ENCODE measurements around the gene ATP2C2. TPM values are rescaled to one million over a fixed set of nuclear protein-coding genes. Genes with fewer than 3 reads are reported as not detected.

The ATP2C2 gene
- total RNA-seq, 1 experiment from 2014 or later, result 4.3 TPM

DNA sequence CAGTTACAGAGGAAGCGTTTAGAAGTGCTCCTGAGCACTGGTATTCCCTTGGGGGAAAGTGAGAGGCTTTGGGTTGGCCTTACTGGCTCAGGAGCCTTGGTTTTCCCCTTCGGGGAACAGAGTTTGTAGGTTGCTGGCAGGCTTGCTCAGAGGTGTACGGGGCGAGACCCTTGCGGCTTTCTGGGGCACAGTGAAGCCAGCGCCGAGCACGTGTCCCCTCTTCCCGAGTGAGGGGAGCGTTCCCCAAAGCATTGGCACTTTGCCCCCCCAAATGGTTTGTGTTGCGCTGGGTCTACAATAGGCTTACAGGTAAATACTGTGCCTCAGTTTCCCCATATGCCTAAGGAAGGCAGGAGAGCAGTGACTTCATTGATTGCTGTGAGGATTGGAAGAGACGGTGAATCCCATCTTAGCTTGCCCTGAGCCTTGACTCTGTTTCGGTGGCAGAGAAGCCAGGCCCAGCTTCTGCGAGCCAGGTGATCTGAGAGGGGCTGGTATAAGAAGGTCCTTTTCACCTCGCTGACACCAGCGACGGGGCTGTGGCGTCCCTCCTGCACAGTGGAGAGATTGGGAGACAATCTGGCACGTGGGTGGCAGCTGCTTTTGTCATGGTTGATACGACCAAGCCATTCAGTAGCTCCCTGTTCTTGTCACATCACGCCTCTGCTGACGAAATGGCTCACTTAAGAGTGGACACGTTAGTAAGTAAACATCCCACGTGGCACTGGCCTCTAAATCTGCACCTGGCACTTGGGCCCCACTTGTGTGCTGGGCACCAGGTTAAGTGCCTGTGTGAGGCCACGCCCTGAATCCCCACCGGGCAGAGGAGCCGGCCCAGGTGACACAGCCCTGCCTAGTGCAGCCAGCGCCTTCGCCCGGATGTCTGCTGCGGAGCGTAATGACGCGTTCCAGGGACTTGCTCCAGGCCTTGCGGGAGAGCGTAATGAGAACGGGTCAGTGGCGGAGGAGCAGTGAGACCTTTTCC is 81.1 kb downstream of the ATP2C2 start:
- no peaks in the 10 kb centered on the region for H3K27me3 Mint-ChIP-seq (ENCODE audit: low read depth)

More for the DNA sequence above, 81.1 kb downstream of the ATP2C2 start:
- no peaks in the 10 kb centered on the region for H3K36me3 Mint-ChIP-seq
- ATAC-seq, result peak; percentile 30; the same call in 1 of the 2 replicates
- TF ChIP-seq, protein P1, sequence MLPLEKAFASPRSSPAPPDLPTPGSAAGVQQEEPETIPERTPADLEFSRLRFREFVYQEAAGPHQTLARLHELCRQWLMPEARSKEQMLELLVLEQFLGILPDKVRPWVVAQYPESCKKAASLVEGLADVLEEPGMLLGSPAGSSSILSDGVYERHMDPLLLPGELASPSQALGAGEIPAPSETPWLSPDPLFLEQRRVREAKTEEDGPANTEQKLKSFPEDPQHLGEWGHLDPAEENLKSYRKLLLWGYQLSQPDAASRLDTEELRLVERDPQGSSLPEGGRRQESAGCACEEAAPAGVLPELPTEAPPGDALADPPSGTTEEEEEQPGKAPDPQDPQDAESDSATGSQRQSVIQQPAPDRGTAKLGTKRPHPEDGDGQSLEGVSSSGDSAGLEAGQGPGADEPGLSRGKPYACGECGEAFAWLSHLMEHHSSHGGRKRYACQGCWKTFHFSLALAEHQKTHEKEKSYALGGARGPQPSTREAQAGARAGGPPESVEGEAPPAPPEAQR (CRISPR knock-in tag; IDR thresholded peaks at IDR 0.05), result no peak
- TF ChIP-seq, protein P2, sequence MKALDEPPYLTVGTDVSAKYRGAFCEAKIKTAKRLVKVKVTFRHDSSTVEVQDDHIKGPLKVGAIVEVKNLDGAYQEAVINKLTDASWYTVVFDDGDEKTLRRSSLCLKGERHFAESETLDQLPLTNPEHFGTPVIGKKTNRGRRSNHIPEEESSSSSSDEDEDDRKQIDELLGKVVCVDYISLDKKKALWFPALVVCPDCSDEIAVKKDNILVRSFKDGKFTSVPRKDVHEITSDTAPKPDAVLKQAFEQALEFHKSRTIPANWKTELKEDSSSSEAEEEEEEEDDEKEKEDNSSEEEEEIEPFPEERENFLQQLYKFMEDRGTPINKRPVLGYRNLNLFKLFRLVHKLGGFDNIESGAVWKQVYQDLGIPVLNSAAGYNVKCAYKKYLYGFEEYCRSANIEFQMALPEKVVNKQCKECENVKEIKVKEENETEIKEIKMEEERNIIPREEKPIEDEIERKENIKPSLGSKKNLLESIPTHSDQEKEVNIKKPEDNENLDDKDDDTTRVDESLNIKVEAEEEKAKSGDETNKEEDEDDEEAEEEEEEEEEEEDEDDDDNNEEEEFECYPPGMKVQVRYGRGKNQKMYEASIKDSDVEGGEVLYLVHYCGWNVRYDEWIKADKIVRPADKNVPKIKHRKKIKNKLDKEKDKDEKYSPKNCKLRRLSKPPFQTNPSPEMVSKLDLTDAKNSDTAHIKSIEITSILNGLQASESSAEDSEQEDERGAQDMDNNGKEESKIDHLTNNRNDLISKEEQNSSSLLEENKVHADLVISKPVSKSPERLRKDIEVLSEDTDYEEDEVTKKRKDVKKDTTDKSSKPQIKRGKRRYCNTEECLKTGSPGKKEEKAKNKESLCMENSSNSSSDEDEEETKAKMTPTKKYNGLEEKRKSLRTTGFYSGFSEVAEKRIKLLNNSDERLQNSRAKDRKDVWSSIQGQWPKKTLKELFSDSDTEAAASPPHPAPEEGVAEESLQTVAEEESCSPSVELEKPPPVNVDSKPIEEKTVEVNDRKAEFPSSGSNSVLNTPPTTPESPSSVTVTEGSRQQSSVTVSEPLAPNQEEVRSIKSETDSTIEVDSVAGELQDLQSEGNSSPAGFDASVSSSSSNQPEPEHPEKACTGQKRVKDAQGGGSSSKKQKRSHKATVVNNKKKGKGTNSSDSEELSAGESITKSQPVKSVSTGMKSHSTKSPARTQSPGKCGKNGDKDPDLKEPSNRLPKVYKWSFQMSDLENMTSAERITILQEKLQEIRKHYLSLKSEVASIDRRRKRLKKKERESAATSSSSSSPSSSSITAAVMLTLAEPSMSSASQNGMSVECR (CRISPR knock-in tag; IDR thresholded peaks at IDR 0.05; ENCODE audit: borderline replicate concordance), result no peak
- TF ChIP-seq, protein P3, sequence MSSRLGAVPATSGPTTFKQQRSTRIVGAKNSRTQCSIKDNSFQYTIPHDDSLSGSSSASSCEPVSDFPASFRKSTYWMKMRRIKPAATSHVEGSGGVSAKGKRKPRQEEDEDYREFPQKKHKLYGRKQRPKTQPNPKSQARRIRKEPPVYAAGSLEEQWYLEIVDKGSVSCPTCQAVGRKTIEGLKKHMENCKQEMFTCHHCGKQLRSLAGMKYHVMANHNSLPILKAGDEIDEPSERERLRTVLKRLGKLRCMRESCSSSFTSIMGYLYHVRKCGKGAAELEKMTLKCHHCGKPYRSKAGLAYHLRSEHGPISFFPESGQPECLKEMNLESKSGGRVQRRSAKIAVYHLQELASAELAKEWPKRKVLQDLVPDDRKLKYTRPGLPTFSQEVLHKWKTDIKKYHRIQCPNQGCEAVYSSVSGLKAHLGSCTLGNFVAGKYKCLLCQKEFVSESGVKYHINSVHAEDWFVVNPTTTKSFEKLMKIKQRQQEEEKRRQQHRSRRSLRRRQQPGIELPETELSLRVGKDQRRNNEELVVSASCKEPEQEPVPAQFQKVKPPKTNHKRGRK (CRISPR knock-in tag; IDR thresholded peaks at IDR 0.05; ENCODE audit: borderline replicate concordance), result no peak
- TF ChIP-seq, protein P4, sequence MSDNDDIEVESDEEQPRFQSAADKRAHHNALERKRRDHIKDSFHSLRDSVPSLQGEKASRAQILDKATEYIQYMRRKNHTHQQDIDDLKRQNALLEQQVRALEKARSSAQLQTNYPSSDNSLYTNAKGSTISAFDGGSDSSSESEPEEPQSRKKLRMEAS (CRISPR knock-in tag; IDR thresholded peaks at IDR 0.05), result no peak
- TF ChIP-seq, protein P5, sequence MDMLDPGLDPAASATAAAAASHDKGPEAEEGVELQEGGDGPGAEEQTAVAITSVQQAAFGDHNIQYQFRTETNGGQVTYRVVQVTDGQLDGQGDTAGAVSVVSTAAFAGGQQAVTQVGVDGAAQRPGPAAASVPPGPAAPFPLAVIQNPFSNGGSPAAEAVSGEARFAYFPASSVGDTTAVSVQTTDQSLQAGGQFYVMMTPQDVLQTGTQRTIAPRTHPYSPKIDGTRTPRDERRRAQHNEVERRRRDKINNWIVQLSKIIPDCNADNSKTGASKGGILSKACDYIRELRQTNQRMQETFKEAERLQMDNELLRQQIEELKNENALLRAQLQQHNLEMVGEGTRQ (CRISPR knock-in tag; IDR thresholded peaks at IDR 0.05), result no peak
- no peak for TF ChIP-seq NR1H2 (CRISPR knock-in tag; IDR thresholded peaks at IDR 0.05)
- TF ChIP-seq, protein P6, sequence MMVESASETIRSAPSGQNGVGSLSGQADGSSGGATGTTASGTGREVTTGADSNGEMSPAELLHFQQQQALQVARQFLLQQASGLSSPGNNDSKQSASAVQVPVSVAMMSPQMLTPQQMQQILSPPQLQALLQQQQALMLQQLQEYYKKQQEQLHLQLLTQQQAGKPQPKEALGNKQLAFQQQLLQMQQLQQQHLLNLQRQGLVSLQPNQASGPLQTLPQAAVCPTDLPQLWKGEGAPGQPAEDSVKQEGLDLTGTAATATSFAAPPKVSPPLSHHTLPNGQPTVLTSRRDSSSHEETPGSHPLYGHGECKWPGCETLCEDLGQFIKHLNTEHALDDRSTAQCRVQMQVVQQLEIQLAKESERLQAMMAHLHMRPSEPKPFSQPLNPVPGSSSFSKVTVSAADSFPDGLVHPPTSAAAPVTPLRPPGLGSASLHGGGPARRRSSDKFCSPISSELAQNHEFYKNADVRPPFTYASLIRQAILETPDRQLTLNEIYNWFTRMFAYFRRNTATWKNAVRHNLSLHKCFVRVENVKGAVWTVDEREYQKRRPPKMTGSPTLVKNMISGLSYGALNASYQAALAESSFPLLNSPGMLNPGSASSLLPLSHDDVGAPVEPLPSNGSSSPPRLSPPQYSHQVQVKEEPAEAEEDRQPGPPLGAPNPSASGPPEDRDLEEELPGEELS (CRISPR knock-in tag; IDR thresholded peaks at IDR 0.05), result no peak
- no peak for TF ChIP-seq ZNF219 (CRISPR knock-in tag; IDR thresholded peaks at IDR 0.05; ENCODE audit: borderline replicate concordance)
- no peak for TF ChIP-seq TEAD1 (CRISPR knock-in tag; IDR thresholded peaks at IDR 0.05)
- TF ChIP-seq, protein P7, sequence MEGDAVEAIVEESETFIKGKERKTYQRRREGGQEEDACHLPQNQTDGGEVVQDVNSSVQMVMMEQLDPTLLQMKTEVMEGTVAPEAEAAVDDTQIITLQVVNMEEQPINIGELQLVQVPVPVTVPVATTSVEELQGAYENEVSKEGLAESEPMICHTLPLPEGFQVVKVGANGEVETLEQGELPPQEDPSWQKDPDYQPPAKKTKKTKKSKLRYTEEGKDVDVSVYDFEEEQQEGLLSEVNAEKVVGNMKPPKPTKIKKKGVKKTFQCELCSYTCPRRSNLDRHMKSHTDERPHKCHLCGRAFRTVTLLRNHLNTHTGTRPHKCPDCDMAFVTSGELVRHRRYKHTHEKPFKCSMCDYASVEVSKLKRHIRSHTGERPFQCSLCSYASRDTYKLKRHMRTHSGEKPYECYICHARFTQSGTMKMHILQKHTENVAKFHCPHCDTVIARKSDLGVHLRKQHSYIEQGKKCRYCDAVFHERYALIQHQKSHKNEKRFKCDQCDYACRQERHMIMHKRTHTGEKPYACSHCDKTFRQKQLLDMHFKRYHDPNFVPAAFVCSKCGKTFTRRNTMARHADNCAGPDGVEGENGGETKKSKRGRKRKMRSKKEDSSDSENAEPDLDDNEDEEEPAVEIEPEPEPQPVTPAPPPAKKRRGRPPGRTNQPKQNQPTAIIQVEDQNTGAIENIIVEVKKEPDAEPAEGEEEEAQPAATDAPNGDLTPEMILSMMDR (IDR thresholded peaks at IDR 0.05), result no peak
- TF ChIP-seq ELF4 (CRISPR knock-in tag; IDR thresholded peaks at IDR 0.05; ENCODE audit: low read depth), result no peak
- TF ChIP-seq, protein P8, sequence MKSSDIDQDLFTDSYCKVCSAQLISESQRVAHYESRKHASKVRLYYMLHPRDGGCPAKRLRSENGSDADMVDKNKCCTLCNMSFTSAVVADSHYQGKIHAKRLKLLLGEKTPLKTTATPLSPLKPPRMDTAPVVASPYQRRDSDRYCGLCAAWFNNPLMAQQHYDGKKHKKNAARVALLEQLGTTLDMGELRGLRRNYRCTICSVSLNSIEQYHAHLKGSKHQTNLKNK (CRISPR knock-in tag; IDR thresholded peaks at IDR 0.05), result no peak
- TF ChIP-seq, protein P9, sequence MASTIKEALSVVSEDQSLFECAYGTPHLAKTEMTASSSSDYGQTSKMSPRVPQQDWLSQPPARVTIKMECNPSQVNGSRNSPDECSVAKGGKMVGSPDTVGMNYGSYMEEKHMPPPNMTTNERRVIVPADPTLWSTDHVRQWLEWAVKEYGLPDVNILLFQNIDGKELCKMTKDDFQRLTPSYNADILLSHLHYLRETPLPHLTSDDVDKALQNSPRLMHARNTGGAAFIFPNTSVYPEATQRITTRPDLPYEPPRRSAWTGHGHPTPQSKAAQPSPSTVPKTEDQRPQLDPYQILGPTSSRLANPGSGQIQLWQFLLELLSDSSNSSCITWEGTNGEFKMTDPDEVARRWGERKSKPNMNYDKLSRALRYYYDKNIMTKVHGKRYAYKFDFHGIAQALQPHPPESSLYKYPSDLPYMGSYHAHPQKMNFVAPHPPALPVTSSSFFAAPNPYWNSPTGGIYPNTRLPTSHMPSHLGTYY (CRISPR knock-in tag; IDR thresholded peaks at IDR 0.05), result no peak
- TF ChIP-seq ZNF317 (CRISPR knock-in tag; IDR thresholded peaks at IDR 0.05; ENCODE audit: borderline replicate concordance, low read depth), result no peak
- no peaks in the 10 kb centered on the region for H3K4me1 Mint-ChIP-seq
- H3K9me3 Mint-ChIP-seq, result no peaks in the 10 kb centered on the region
- H3K27ac Mint-ChIP-seq, result 0 out of 2 replicates have a peak overlapping the region, but pooled peaks have one; percentile 54
- ChIA-PET CTCF (interaction anchor here (0.6 kb wide), 1 partner anchor 131 kb away, joined by 3 read pairs; no protein-coding TSS in a partner anchor), POLR2A (no interaction called here)
- H3K4me3 Mint-ChIP-seq, result no peak overlapping the region
- DNase-seq (ENCODE audit: low spot score), result no peak

Measured in WTC11 (cell line).